Activated T-cell treated with anti-CD3 and anti-CD28 coated beads, Interleukin-2, amount 50 U/mL, for 4 hours (primary cell): Measurements from ENCODE around the gene ARMC5. TPM values are rescaled to one million over a fixed set of nuclear protein-coding genes. Genes with fewer than 3 reads are reported as not detected.
"Not testable (repeated sequence)": the region's sequence is repeated elsewhere in the genome, so short reads cannot be mapped to it uniquely, and the experiment has no call there.

Experiments used
- ATAC-seq, 2 donors: fragments of 200-7000 bp; cut with Tn5 transposase; one replicate each; pipeline ENCODE4 v1.10.0; 2021
- DNase-seq: peaks from one replicate; pipeline ENCODE4 v3.0.0-alpha.2; 2020
- H3K27me3 Mint-ChIP-seq: one replicate; pipeline ENCODE4 v1.8.0; 2021; ENCODE audit warnings: low read depth, mixed read lengths
- H3K36me3 Mint-ChIP-seq: one replicate; pipeline ENCODE4 v1.8.0; 2022; ENCODE audit warnings: mixed read lengths; ENCODE audit not compliant: insufficient read depth
- H3K4me1 Mint-ChIP-seq: one replicate; pipeline ENCODE4 v1.8.0; 2021; ENCODE audit warnings: low read depth, mixed read lengths
- H3K4me3 Mint-ChIP-seq: one replicate; pipeline ENCODE4 v1.8.0; 2021; ENCODE audit warnings: mild to moderate bottlenecking, moderate library complexity, mixed read lengths
- H3K9me3 Mint-ChIP-seq: one replicate; pipeline ENCODE4 v1.8.0; 2021; ENCODE audit warnings: mixed read lengths
- total RNA-seq, 3 donors: library from RNA; stranded (reverse); gene quantifications; one replicate each; pipeline ENCODE4 v1.2.1, GENCODE V29; 2021

Gene ARMC5
- total RNA-seq, 3 donors from 2014 or later: 18.4 to 18.9 (median 18.7) TPM

- Mint-ChIP-seq H3K9me3 (no peaks in the 10 kb centered on the region), H3K36me3 (peaks cover 15% of the 10 kb centered on the region), H3K4me3 (no peak overlapping the region), H3K27me3 (no peaks in the 10 kb centered on the region), H3K4me1 (peaks cover 29% of the 10 kb centered on the region)
- DNase-seq (no peak), ATAC-seq (no peak)
These were observed 43.7 kb downstream of the ARMC5 start for GRCh38 chr16:31502981-31503380.

GRCh38 chr16:31503555-31503954 is 44.3 kb downstream of the ARMC5 start:
- H3K9me3 Mint-ChIP-seq, DNase-seq, H3K4me3 Mint-ChIP-seq, ATAC-seq, H3K27me3 Mint-ChIP-seq: not testable (repeated sequence)
- H3K36me3 Mint-ChIP-seq: peaks cover 14% of the 10 kb centered on the region
- peaks cover 32% of the 10 kb centered on the region for H3K4me1 Mint-ChIP-seq

GRCh38 chr16:31504159-31504558 is 44.9 kb downstream of the ARMC5 start:
- Mint-ChIP-seq H3K36me3 (peaks cover 9% of the 10 kb centered on the region), H3K9me3 (no peaks in the 10 kb centered on the region), H3K4me3 (no peak overlapping the region), H3K27me3 (no peaks in the 10 kb centered on the region), H3K4me1 (peaks cover 38% of the 10 kb centered on the region)
- DNase-seq (no peak), ATAC-seq (no peak)

- no peaks in the 10 kb centered on the region for H3K9me3 Mint-ChIP-seq
- DNase-seq (no peak), ATAC-seq (peak; percentile 44 to 55)
- peaks cover 46% of the 10 kb centered on the region for H3K4me1 Mint-ChIP-seq
- H3K27me3 Mint-ChIP-seq: no peaks in the 10 kb centered on the region
- H3K36me3 Mint-ChIP-seq: peaks cover 8% of the 10 kb centered on the region
- H3K4me3 Mint-ChIP-seq: no peak overlapping the region
These were observed 46.2 kb downstream of the ARMC5 start for GRCh38 chr16:31505483-31505882.

- H3K4me1 Mint-ChIP-seq: peaks cover 45% of the 10 kb centered on the region
- no peak for DNase-seq
- no peaks in the 10 kb centered on the region for H3K9me3 Mint-ChIP-seq
- peaks cover 7% of the 10 kb centered on the region for H3K36me3 Mint-ChIP-seq
- no peaks in the 10 kb centered on the region for H3K27me3 Mint-ChIP-seq
- peak; percentile 5 to 6 for ATAC-seq
- H3K4me3 Mint-ChIP-seq: peak overlapping the region; percentile 95
These were observed 48.3 kb downstream of the ARMC5 start for GRCh38 chr16:31507617-31507928.

GRCh38 chr16:31507929-31508705 is 48.8 kb downstream of the ARMC5 start, which contains the start of gene RUSF1:
Gene RUSF1 (minus strand): TSS chr16:31508391. CDS start chr16:31508373, 18 bp downstream.
- ATAC-seq: peak; percentile 88 to 91
- peak within 1 kb of the TSS; percentile 95 for H3K4me3 Mint-ChIP-seq
- DNase-seq: peak; percentile 76
- H3K4me1 Mint-ChIP-seq: peaks cover 45% of the 10 kb centered on the region
- H3K36me3 Mint-ChIP-seq: peaks cover 7% of the 10 kb centered on the region
- H3K9me3 Mint-ChIP-seq: no peaks in the 10 kb centered on the region
- no peaks in the 10 kb centered on the region for H3K27me3 Mint-ChIP-seq

- H3K4me1 Mint-ChIP-seq: peaks cover 45% of the 10 kb centered on the region
- H3K27me3 Mint-ChIP-seq: no peaks in the 10 kb centered on the region
- H3K9me3 Mint-ChIP-seq: no peaks in the 10 kb centered on the region
- H3K36me3 Mint-ChIP-seq: peaks cover 7% of the 10 kb centered on the region
- no peak for DNase-seq
- no peak for ATAC-seq
- peak overlapping the region; percentile 95 for H3K4me3 Mint-ChIP-seq
These were observed 49.5 kb downstream of the ARMC5 start for GRCh38 chr16:31508706-31509195.

GRCh38 chr16:31513126-31513525 is 53.8 kb downstream of the ARMC5 start:
- Mint-ChIP-seq H3K9me3 (peaks cover 10% of the 10 kb centered on the region), H3K4me1 (peaks cover 18% of the 10 kb centered on the region), H3K27me3 (peaks cover 4% of the 10 kb centered on the region), H3K4me3 (no peak overlapping the region), H3K36me3 (no peaks in the 10 kb centered on the region)
- DNase-seq (no peak), ATAC-seq (no peak)

GRCh38 chr16:31513884-31514283 is 54.6 kb downstream of the ARMC5 start:
- ATAC-seq (no peak), DNase-seq (no peak)
- Mint-ChIP-seq H3K27me3 (peaks cover 4% of the 10 kb centered on the region), H3K4me1 (peaks cover 12% of the 10 kb centered on the region), H3K36me3 (no peaks in the 10 kb centered on the region), H3K9me3 (peaks cover 10% of the 10 kb centered on the region), H3K4me3 (no peak overlapping the region)

Other genes with a start within 250 kb of the ARMC5 start
- gene TRIM72, start 245.4 kb upstream of the ARMC5 start, total RNA-seq: not detected
- gene PYDC1, start 242.4 kb upstream of the ARMC5 start, total RNA-seq: not detected
- 1 to 10 TPM in 1 of 3 donors, under 1 TPM in 2; 0.90 to 1.8 (median 0.99) TPM for gene ITGAM, start 199.5 kb upstream of the ARMC5 start, total RNA-seq
- 1 to 10 TPM in 2 of 3 donors, under 1 TPM in 1; 0.89 to 2.3 (median 2.2) TPM for gene ITGAX, start 104.3 kb upstream of the ARMC5 start, total RNA-seq
- under 1 TPM in 1 of 3 donors, not detected in 2; 0.16 TPM for gene ITGAD, start 66.2 kb upstream of the ARMC5 start, total RNA-seq
- gene COX6A2, start 31.1 kb upstream of the ARMC5 start, total RNA-seq: not detected
- under 1 TPM in 2 of 3 donors, not detected in 1; 0.16 to 0.27 TPM for gene ZNF843, start 16.7 kb upstream of the ARMC5 start, total RNA-seq
- under 1 TPM in 2 of 3 donors, not detected in 1; 0.30 to 0.34 TPM for gene TGFB1I1, start 12.7 kb downstream of the ARMC5 start, total RNA-seq
- not detected for gene SLC5A2, start 23.6 kb downstream of the ARMC5 start, total RNA-seq
- 10 to 100 TPM; 43.9 to 49.1 (median 45.9) TPM for gene RUSF1, start 48.9 kb downstream of the ARMC5 start, total RNA-seq
- not detected for gene AHSP, start 68.4 kb downstream of the ARMC5 start, total RNA-seq